H9 (cell line): Measurements from ENCODE around the gene MYLK. TPM values are rescaled to one million over a fixed set of nuclear protein-coding genes. Genes with fewer than 3 reads are reported as not detected.

Experiments
- DNase-seq: peaks from one replicate; pipeline ENCODE4 v3.0.0-alpha.2; 2017
- H2AFZ ChIP-seq: one replicate; pipeline ENCODE4 v1.6.1; 2013; ENCODE audit warnings: mild to moderate bottlenecking, low read length, control low read depth, moderate library complexity
- H2AK5ac ChIP-seq: 2 replicates; pipeline ENCODE4 v1.6.1; 2013; ENCODE audit warnings: low read length, control low read depth, mixed read lengths; ENCODE audit not compliant: insufficient read length
- H2BK120ac ChIP-seq: one replicate; pipeline ENCODE4 v1.6.1; 2013; ENCODE audit warnings: low read depth, mild to moderate bottlenecking, low read length, control low read depth, inconsistent platforms; ENCODE audit not compliant: poor library complexity, severe bottlenecking
- H2BK12ac ChIP-seq: 2 replicates; pipeline ENCODE4 v1.6.1; 2013; ENCODE audit warnings: low read length, control low read depth, mixed read lengths, low read depth; ENCODE audit not compliant: insufficient read length
- H2BK15ac ChIP-seq: 2 replicates; pipeline ENCODE4 v1.6.1; 2013; ENCODE audit warnings: low read depth, low read length, control low read depth
- H2BK20ac ChIP-seq: one replicate; pipeline ENCODE4 v1.6.1; 2013; ENCODE audit warnings: low read depth, mild to moderate bottlenecking, low read length, control low read depth, inconsistent platforms; ENCODE audit not compliant: poor library complexity, severe bottlenecking
- H2BK5ac ChIP-seq: 2 replicates; pipeline ENCODE4 v1.6.1; 2013; ENCODE audit warnings: low read length, control low read depth, mixed read lengths; ENCODE audit not compliant: insufficient read length
- H3K14ac ChIP-seq: 2 replicates; pipeline ENCODE4 v1.6.1; 2013; ENCODE audit warnings: low read length, control low read depth; ENCODE audit not compliant: insufficient read depth
- H3K18ac ChIP-seq: 2 replicates; pipeline ENCODE4 v1.6.1; 2013; ENCODE audit warnings: low read depth, mild to moderate bottlenecking, mixed read lengths, low read length, control low read depth; ENCODE audit not compliant: insufficient read length
- H3K23ac ChIP-seq: 2 replicates; pipeline ENCODE4 v1.6.1; 2013; ENCODE audit warnings: low read length, control low read depth, mixed read lengths, low read depth; ENCODE audit not compliant: insufficient read length
- H3K23me2 ChIP-seq: 2 replicates; pipeline ENCODE4 v1.6.1; 2013; ENCODE audit warnings: low read depth, mild to moderate bottlenecking, mixed read lengths, low read length, control low read depth; ENCODE audit not compliant: insufficient read length, poor library complexity, severe bottlenecking
- H3K27ac ChIP-seq: 2 replicates; pipeline ENCODE4 v1.5.1; 2013; ENCODE audit warnings: low read length, control low read depth, mixed read lengths, low read depth; ENCODE audit not compliant: insufficient read length
- H3K27me3 ChIP-seq: 2 replicates; pipeline ENCODE4 v1.6.1; 2013; ENCODE audit warnings: low read length, control low read depth, inconsistent platforms; ENCODE audit not compliant: insufficient read depth
- H3K4ac ChIP-seq: 2 replicates; pipeline ENCODE4 v1.6.1; 2013; ENCODE audit warnings: low read depth, mild to moderate bottlenecking, control low read depth, inconsistent platforms, low read length, moderate library complexity
- H3K4me1 ChIP-seq: 2 replicates; pipeline ENCODE4 v1.6.1; 2013; ENCODE audit warnings: low read length, control low read depth, inconsistent platforms; ENCODE audit not compliant: insufficient read depth
- H3K4me2 ChIP-seq: 2 replicates; pipeline ENCODE4 v1.6.1; 2013; ENCODE audit warnings: low read length, control low read depth, mixed read lengths; ENCODE audit not compliant: insufficient read length, insufficient read depth
- H3K56ac ChIP-seq: 2 replicates; pipeline ENCODE4 v1.6.1; 2013; ENCODE audit warnings: low read depth, mild to moderate bottlenecking, mixed read lengths, low read length, control low read depth; ENCODE audit not compliant: insufficient read length
- H3K79me1 ChIP-seq: 2 replicates; pipeline ENCODE4 v1.6.1; 2013; ENCODE audit warnings: low read depth, mild to moderate bottlenecking, moderate library complexity, low read length, control low read depth, inconsistent platforms; ENCODE audit not compliant: insufficient read depth, poor library complexity, severe bottlenecking
- H3K79me2 ChIP-seq: 2 replicates; pipeline ENCODE4 v1.6.1; 2013; ENCODE audit warnings: low read length, control low read depth, inconsistent platforms; ENCODE audit not compliant: insufficient read depth
- H3K9ac ChIP-seq: 2 replicates; pipeline ENCODE4 v1.6.1; 2013; ENCODE audit warnings: low read length, control low read depth, mixed read lengths; ENCODE audit not compliant: insufficient read length; ENCODE audit errors: extremely low read depth
- H3K9me3 ChIP-seq: one replicate; pipeline ENCODE4 v1.6.1; 2013; ENCODE audit warnings: low read depth, low read length, inconsistent platforms; ENCODE audit not compliant: control insufficient read depth
- H3T11ph ChIP-seq: one replicate; pipeline ENCODE4 v1.6.1; 2013; ENCODE audit warnings: mild to moderate bottlenecking, low read length, control low read depth, inconsistent platforms
- H4K20me1 ChIP-seq: one replicate; pipeline ENCODE4 v1.6.1; 2013; ENCODE audit not compliant: control insufficient read depth, insufficient read length, insufficient read depth
- H4K5ac ChIP-seq: 2 replicates; pipeline ENCODE4 v1.6.1; 2013; ENCODE audit warnings: low read depth, mild to moderate bottlenecking, mixed read lengths, low read length, control low read depth; ENCODE audit not compliant: insufficient read length
- H4K8ac ChIP-seq: replicated peaks from 2 replicates; pipeline ENCODE4 v1.6.1; 2013; ENCODE audit warnings: low read length, control low read depth, mixed read lengths, low read depth; ENCODE audit not compliant: insufficient read length
- H4K91ac ChIP-seq: 2 replicates; pipeline ENCODE4 v1.6.1; 2013; ENCODE audit warnings: low read depth, mild to moderate bottlenecking, moderate library complexity, mixed read lengths, low read length, control low read depth; ENCODE audit not compliant: insufficient read length
- H3K27ac Mint-ChIP-seq, 3 experiments: 2 replicates in 2 of 3; 3 replicates in 1 of 3; pipeline ENCODE4 v1.8.0; 2020 to 2021; ENCODE audit warnings: mixed read lengths in 3 of 3, mild to moderate bottlenecking in 1 of 3, moderate library complexity in 1 of 3
- H3K27me3 Mint-ChIP-seq: 2 replicates; pipeline ENCODE4 v1.8.0; 2021; ENCODE audit warnings: low read depth, mild to moderate bottlenecking, moderate library complexity, mixed read lengths
- H3K36me3 Mint-ChIP-seq, 3 experiments: 2 replicates in 2 of 3; 3 replicates in 1 of 3; pipeline ENCODE4 v1.8.0; 2020 to 2021; ENCODE audit warnings: low read depth in 3 of 3, mixed read lengths in 3 of 3; ENCODE audit not compliant: insufficient read depth in 1 of 3
- H3K4me1 Mint-ChIP-seq, 2 experiments: 2 replicates each; pipeline ENCODE4 v1.8.0; 2020; ENCODE audit warnings: mixed read lengths in 2 of 2
- H3K4me3 Mint-ChIP-seq, 2 experiments: 2 replicates in 1 of 2; 3 replicates in 1 of 2; pipeline ENCODE4 v1.8.0; 2020 to 2021; ENCODE audit warnings: mild to moderate bottlenecking in 2 of 2, mixed read lengths in 2 of 2, moderate library complexity in 1 of 2
- H3K9me3 Mint-ChIP-seq, 2 experiments: 2 replicates in 1 of 2; 3 replicates in 1 of 2; pipeline ENCODE4 v1.8.0; 2020; ENCODE audit warnings: mild to moderate bottlenecking in 2 of 2, mixed read lengths in 2 of 2, moderate library complexity in 1 of 2
- WGBS: extraction: QIAGEN DNeasy Blood & Tissue Kit; methylation state at CpG from one replicate; pipeline ENCODE4 v1.1.7; 2013; ENCODE audit warnings: missing lambda C conversion rate, low lambda C conversion rate, mixed read lengths; ENCODE audit not compliant: insufficient read length; ENCODE audit errors: extremely low coverage; 5-methylcytosine and 5-hydroxymethylcytosine counted together
- total RNA-seq: library from RNA; stranded (reverse); gene quantifications from 2 replicates; pipeline ENCODE4 v1.2.1, GENCODE V29; 2021
- TF ChIP-seq, protein P1 (sequence below): fragments of 200-600 bp; sonication (generic); conservative IDR thresholded peaks from 3 replicates; pipeline ENCODE4 v1.8.0; 2021; ENCODE audit warnings: antibody characterized with exemption, mild to moderate bottlenecking

The MYLK gene
- total RNA-seq, 1 experiment from 2014 or later, result 10.1 TPM

DNA sequence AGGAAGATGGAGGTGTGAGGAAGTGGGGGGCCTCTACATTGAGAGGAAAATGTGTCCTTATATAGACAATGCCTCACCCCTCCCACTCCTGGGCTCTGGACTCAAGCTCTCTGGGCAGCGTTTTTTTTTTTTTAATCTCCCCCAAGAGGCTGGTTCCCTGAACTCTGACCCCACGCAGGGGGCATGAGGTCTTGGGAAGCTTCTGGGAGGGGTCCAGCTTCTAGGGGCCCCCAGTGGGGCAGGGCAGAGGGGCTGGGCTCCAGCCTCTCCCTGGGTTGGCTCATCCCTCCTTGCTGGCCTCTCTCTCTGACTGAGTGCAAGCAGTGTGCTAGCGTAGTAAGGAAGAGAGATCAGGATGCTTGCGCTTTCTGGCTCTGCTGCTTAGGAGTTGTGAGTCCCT lies 197.9 kb downstream of the MYLK start:
- no peaks in the 10 kb centered on the region for H3K9me3 ChIP-seq
- no peak overlapping the region for H3K56ac ChIP-seq
- H3K9ac ChIP-seq, result no peak overlapping the region
- H3K4me2 ChIP-seq, result no peak overlapping the region
- no peak overlapping the region for H2AFZ ChIP-seq
- H3T11ph ChIP-seq, result no peak overlapping the region
- H3K4ac ChIP-seq, result no peak overlapping the region
- H2BK15ac ChIP-seq, result no peak overlapping the region
- no peaks in the 10 kb centered on the region for H3K23me2 ChIP-seq
- Mint-ChIP-seq H3K36me3 (peaks cover 3 to 7% (median 5%) of the 10 kb centered on the region in 3 experiments; a peak in 2 of 7 replicates), H3K27ac (peak overlapping the region in 1 of 3 experiments; percentile 15; a peak in 1 of 7 replicates), H3K4me1 (peaks cover 11 to 22% of the 10 kb centered on the region in 2 experiments), H3K9me3 (no peaks in the 10 kb centered on the region), H3K27me3 (no peaks in the 10 kb centered on the region; the same call in 1 of the 2 replicates), H3K4me3 (no peak overlapping the region)
- no peaks in the 10 kb centered on the region for H3K79me2 ChIP-seq
- no peak overlapping the region for H4K5ac ChIP-seq
- H4K20me1 ChIP-seq, result no peaks in the 10 kb centered on the region
- H3K4me1 ChIP-seq, result peaks cover 3% of the 10 kb centered on the region; the same call in 1 of the 2 replicates
- H2BK12ac ChIP-seq, result no peak overlapping the region
- H3K23ac ChIP-seq, result no peak overlapping the region
- H2BK120ac ChIP-seq, result no peak overlapping the region
- H2BK20ac ChIP-seq, result no peak overlapping the region
- WGBS, result no CpG with 5 or more reads among the region's 4 CpGs
- no peaks in the 10 kb centered on the region for H3K79me1 ChIP-seq
- TF ChIP-seq, protein P1, sequence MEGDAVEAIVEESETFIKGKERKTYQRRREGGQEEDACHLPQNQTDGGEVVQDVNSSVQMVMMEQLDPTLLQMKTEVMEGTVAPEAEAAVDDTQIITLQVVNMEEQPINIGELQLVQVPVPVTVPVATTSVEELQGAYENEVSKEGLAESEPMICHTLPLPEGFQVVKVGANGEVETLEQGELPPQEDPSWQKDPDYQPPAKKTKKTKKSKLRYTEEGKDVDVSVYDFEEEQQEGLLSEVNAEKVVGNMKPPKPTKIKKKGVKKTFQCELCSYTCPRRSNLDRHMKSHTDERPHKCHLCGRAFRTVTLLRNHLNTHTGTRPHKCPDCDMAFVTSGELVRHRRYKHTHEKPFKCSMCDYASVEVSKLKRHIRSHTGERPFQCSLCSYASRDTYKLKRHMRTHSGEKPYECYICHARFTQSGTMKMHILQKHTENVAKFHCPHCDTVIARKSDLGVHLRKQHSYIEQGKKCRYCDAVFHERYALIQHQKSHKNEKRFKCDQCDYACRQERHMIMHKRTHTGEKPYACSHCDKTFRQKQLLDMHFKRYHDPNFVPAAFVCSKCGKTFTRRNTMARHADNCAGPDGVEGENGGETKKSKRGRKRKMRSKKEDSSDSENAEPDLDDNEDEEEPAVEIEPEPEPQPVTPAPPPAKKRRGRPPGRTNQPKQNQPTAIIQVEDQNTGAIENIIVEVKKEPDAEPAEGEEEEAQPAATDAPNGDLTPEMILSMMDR, result no peak
- no peak overlapping the region for H3K27ac ChIP-seq
- no peaks in the 10 kb centered on the region for H3K27me3 ChIP-seq
- H3K14ac ChIP-seq, result no peak overlapping the region
- no peak overlapping the region for H4K91ac ChIP-seq
- H3K18ac ChIP-seq, result no peak overlapping the region
- H2AK5ac ChIP-seq, result no peak overlapping the region
- no peak overlapping the region for H2BK5ac ChIP-seq
- no peak overlapping the region for H4K8ac ChIP-seq
- DNase-seq, result no peak
